T-helper 2 cell (primary cell): ENCODE measurements around the gene TFRC.
"Not testable (repeated sequence)": the region's sequence is repeated elsewhere in the genome, so short reads cannot be mapped to it uniquely, and the experiment has no call there.

Experiments used
- DNase-seq, 5 experiments: peaks; one replicate each; pipeline versions ENCODE4 v3.0.0 to v3.0.0-alpha.2; 2012 to 2022

TFRC gene

GRCh38 chr3:196002721-196003120, 79.2 kb downstream of the TFRC start:
- not testable (repeated sequence) for DNase-seq

GRCh38 chr3:196001240-196001639, 80.7 kb downstream of the TFRC start:
- DNase-seq = not testable (repeated sequence)

GRCh38 chr3:196000360-196000950, 81.4 kb downstream of the TFRC start:
- DNase-seq = not testable (repeated sequence)

DNA sequence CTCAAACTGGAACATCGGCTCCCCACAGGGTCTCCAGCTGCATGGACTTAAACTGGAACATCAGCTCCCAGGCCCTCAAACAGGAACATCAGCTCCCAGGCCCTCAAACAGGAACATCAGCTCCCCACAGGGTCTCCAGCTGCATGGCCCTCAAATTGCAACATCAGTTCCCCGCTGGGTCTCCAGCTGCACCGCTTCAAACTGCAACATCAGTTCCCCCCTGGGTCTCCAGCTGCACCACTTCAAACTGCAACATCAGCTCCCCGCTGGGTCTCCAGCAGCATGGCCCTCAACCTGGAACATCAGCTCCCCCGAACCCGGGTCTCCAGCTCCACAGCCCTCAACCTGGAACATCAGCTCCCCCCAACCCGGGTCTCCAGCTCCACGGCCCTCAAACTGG, 82.0 kb downstream of the TFRC start:
- no peak for DNase-seq
